ENCODE results near the gene ING5.

ING5 gene

GRCh38 chr2:241776336-241777169, 74.7 kb downstream of the ING5 start, which contains the start of gene GAL3ST2:
Gene GAL3ST2, plus strand, starts transcription at chr2:241776822. Its CDS starts 134 bp downstream, at chr2:241776956.
- no peak for DNase-seq (ENCODE audit: low read depth in 2 of 2)

- no peak for DNase-seq (ENCODE audit: low read depth in 2 of 2)
These were observed 75.4 kb downstream of the ING5 start for GRCh38 chr2:241777170-241777685.

DNA sequence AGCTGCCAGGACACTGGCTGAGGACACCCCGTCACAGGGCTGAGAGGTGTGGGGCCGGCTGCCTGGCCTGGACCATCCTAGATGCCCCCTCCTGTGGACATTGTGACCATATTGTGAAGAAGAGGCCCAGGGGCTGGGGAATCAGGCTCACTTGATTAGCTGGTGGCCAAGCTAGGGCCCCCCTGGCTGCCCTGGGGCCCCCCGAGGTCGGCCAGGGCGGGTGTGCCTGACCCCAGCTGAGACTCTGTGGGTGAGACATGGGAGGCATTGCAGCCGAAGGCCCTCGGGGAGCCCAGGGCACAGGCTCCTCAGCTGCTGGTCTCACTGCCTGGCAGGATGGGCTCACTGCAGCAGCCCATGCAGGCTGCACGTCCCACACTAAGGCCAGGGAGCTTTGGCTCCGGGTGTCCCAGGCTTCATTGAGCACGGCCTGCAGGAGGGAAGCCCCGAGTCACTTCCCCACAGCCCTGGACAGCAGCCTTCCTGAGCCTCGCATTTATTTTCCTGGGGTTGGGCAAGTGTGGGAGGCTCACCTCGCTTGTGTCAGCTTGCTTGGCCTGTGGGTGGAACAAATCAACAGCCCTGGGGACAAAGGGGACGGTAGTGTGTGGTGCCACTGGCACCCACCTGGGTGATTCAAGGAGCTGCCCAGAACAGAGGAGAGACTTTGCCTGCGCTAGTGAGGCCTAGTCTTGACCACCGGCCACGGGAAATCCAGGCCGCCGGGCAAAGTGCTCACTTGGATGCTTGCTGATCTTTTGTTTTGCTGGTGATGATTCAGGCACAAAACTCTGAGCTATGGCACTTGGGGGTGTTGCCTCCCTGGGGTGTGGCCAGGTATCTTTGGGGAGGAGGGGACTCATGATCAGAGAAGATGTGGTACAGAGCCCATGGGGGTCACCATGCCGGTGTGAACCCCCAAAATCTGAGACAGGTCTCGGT, 76.1 kb downstream of the ING5 start:
- DNase-seq (ENCODE audit: low read depth in 2 of 2), result no peak
